Activated T-cell treated with anti-CD3 and anti-CD28 coated beads, Interleukin-2, amount 50 U/mL, for 24 hours (primary cell): ENCODE results near the gene SLC1A4.

ENCODE experiments used
- DNase-seq: peaks from one replicate; pipeline ENCODE4 v3.0.0-alpha.2; 2020
- H3K27ac Mint-ChIP-seq: 2 replicates; pipeline ENCODE4 v1.8.0; 2020; ENCODE audit warnings: mild to moderate bottlenecking, mixed read lengths
- H3K27me3 Mint-ChIP-seq: 2 replicates; pipeline ENCODE4 v1.8.0; 2020; ENCODE audit warnings: mixed read lengths
- H3K36me3 Mint-ChIP-seq: 2 replicates; pipeline ENCODE4 v1.8.0; 2020; ENCODE audit warnings: low read depth, mixed read lengths
- H3K4me1 Mint-ChIP-seq: 2 replicates; pipeline ENCODE4 v1.8.0; 2020; ENCODE audit warnings: low read depth, mixed read lengths
- H3K4me3 Mint-ChIP-seq: 2 replicates; pipeline ENCODE4 v1.8.0; 2020; ENCODE audit warnings: mild to moderate bottlenecking, moderate library complexity, mixed read lengths
- H3K9me3 Mint-ChIP-seq: 2 replicates; pipeline ENCODE4 v1.8.0; 2020; ENCODE audit warnings: mixed read lengths

Gene SLC1A4

DNA sequence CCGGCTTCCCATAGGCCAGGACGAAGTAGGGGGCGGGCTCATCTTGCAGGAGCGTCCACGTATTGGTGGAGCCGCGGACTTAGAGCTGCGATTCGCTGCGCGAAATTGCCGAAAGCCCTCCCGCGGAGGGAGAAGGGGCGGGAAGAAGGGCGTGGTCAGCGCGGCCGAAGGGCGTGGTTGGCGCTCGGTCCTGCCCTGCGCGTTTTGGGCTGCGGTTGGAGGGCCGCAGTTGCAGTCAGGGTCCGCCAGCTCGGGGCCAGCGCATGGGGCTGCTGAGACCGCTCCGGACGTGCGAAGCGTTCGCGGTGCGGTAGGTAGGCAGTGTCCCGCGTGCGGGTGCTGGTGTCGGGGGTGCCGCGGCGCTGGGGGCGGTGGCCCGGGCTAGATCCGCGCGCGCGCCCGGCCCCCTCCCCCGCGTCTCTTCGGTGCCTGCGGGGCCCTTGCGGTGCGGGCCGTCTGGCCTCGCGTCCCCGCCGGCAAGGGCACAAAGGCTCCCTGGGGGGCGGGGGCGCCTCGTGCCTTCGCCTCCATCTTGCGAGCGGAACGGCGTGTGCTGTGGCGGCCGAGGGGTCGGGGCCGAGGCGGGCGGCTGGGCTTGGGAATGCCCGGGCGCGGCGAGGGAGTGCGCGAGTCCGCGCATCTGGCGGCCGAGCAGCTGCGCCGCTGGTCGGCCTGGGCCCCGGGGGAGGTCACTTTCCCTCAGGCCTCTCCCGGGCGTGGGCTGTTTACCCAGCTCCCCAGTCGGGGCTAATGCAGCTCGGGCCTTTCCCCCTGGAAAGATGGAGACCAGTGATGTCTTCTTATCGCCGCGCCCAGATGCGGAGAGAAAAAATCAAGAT, 67.2 kb downstream of the SLC1A4 start, which contains the start of gene CEP68:
CEP68 (plus strand) TSS at position 202 of the 839 bp plus-strand sequence. CDS start 13,029 bp downstream, outside the sequence.
- H3K36me3 Mint-ChIP-seq: peaks cover 6% of the 10 kb centered on the region
- peak within 1 kb of the TSS; percentile 93 for H3K4me3 Mint-ChIP-seq
- H3K27ac Mint-ChIP-seq: peak within 1 kb of the TSS; percentile 92
- H3K4me1 Mint-ChIP-seq: peaks cover 59% of the 10 kb centered on the region
- DNase-seq: peak; percentile 97
- no peaks in the 10 kb centered on the region for H3K9me3 Mint-ChIP-seq
- no peaks in the 10 kb centered on the region for H3K27me3 Mint-ChIP-seq

DNA sequence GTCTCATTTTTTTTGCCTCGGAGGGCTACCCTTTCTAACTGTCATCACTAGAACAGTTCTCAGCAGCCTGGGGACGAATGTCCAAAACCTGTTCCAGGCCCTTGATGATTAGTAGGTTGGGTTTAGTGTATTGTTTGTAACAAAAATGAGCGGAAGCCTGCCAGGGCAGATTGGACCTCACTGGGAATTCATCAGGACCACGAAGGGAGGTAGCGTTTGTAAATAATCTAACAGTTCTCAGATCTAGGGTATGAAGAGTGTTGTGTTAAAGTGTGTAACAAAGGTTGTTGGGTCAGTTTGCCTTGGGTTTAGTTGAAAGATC, 67.8 kb downstream of the SLC1A4 start:
- peaks cover 59% of the 10 kb centered on the region for H3K4me1 Mint-ChIP-seq
- no peak for DNase-seq
- H3K9me3 Mint-ChIP-seq: no peaks in the 10 kb centered on the region
- peak overlapping the region; percentile 93 for H3K4me3 Mint-ChIP-seq
- peaks cover 6% of the 10 kb centered on the region for H3K36me3 Mint-ChIP-seq
- H3K27ac Mint-ChIP-seq: peak overlapping the region; percentile 84
- no peaks in the 10 kb centered on the region for H3K27me3 Mint-ChIP-seq

DNA sequence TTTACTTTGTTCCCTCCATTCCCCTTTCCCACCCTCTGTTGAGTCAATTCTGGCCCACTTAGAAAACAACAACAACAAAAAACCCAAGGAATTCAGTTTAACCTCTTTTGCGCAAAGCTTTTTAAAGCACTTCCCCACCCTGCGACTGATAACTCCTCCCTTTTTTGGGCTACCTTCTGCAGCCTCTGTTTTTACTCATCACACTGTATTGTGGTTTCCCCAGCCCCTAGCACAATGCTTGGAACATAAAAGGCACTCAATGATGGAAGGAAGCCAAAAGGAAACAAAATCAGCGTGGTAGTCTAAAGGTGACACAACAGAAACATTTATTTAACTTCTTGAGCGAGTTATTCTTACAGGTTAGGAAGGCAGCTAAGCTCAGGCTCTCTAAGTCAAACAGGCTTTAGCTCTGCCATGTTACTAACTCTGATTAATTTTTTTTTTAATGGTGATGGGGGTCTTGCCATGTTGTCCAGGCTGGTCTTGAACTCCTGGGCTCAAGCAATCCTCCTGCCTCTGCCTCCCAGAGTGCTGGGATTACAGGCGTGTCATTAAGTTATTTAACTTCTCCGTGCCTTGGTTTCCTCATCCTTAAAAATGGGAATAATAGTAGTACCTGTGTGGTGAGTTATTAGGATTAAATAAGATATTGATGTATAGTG, 68.3 kb downstream of the SLC1A4 start:
- peak overlapping the region; percentile 84 for H3K27ac Mint-ChIP-seq
- H3K4me3 Mint-ChIP-seq: peak overlapping the region; percentile 93
- DNase-seq: no peak
- H3K9me3 Mint-ChIP-seq: no peaks in the 10 kb centered on the region
- H3K36me3 Mint-ChIP-seq: peaks cover 6% of the 10 kb centered on the region
- peaks cover 59% of the 10 kb centered on the region for H3K4me1 Mint-ChIP-seq
- no peaks in the 10 kb centered on the region for H3K27me3 Mint-ChIP-seq

DNA sequence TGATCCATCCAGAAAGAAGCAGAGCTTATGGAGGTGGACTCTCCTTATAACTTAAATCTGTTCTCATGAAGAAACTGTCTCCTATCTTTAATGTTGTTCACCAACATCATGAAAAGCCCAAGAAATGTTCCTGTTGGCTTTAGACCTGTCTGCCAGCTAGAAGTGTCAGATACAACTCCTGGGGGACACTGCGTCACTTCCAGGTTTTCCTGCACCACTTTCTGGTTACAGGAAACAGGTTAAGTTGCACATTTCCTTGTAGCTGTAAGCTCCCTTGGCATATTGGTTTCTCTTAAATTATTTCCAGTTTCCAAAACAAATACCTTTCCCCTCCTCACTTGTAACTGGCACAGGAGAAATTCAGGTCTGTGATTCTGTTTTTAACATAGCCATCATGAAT, 69.9 kb downstream of the SLC1A4 start:
- no peak overlapping the region for H3K4me3 Mint-ChIP-seq
- H3K4me1 Mint-ChIP-seq: peaks cover 53% of the 10 kb centered on the region
- peaks cover 6% of the 10 kb centered on the region for H3K36me3 Mint-ChIP-seq
- H3K9me3 Mint-ChIP-seq: no peaks in the 10 kb centered on the region
- H3K27me3 Mint-ChIP-seq: no peaks in the 10 kb centered on the region
- DNase-seq: no peak
- H3K27ac Mint-ChIP-seq: no peak overlapping the region

DNA sequence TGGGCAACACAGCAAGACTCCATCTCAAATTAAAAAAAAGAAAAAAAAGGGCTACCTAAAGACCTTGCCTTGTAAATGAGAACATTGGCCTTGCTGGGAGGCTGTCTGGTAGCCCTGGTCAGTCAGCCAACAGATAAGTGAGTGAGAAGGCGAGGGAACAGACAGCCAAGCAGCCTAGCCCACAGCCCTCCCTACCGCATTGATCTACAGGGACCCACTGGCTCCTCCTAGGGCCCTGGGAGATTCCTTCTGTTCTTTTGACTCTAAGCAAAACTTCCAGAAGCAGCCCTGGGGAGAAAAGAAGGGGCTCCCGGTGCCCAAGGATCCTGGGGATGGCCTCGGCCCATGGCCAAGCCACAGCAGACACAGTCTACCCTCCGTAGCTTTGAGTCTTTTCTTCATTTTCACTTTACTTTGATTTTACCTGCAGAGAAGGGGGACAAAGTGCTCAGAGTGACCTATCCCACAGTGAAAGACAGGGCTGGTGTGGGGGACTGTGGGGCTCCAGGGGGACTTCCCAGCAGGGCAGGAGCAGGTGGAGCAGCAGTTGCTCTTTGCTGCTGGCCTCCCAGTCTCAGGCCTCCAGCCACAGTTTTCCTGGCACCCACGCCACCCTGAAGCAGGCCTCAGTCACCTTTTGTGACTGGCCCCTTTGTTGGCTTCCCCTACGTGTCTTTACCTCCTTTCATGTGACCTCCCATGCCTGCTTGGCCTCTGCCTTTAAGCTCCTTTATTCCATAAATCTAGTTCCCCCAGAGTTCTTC, 72.1 kb downstream of the SLC1A4 start:
- no peak overlapping the region for H3K4me3 Mint-ChIP-seq
- no peaks in the 10 kb centered on the region for H3K27me3 Mint-ChIP-seq
- H3K9me3 Mint-ChIP-seq: no peaks in the 10 kb centered on the region
- H3K27ac Mint-ChIP-seq: no peak overlapping the region
- H3K36me3 Mint-ChIP-seq: peaks cover 2% of the 10 kb centered on the region
- H3K4me1 Mint-ChIP-seq: peaks cover 55% of the 10 kb centered on the region
- no peak for DNase-seq

DNA sequence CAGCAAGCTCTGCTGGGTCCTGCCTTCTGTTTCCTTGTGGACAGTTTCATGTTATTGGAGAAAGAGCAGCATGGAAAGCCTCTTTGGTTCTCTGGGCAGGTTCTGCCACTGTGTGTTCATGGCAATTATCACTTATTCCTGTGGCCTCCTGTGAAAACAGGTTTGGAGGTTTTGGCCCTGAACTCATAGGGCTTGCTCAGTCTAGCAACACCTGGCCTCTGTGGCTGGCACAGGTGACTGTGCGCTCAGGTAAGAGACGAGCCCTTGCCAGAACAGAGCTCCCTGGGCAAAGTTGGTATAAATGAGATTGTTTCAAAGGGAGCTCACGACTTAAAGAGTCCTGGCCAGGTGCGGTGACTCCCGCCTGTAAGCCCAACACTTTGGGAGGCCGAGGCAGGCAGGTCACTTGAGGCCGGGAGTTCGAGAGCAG, 72.7 kb downstream of the SLC1A4 start:
- H3K27ac Mint-ChIP-seq: no peak overlapping the region

DNA sequence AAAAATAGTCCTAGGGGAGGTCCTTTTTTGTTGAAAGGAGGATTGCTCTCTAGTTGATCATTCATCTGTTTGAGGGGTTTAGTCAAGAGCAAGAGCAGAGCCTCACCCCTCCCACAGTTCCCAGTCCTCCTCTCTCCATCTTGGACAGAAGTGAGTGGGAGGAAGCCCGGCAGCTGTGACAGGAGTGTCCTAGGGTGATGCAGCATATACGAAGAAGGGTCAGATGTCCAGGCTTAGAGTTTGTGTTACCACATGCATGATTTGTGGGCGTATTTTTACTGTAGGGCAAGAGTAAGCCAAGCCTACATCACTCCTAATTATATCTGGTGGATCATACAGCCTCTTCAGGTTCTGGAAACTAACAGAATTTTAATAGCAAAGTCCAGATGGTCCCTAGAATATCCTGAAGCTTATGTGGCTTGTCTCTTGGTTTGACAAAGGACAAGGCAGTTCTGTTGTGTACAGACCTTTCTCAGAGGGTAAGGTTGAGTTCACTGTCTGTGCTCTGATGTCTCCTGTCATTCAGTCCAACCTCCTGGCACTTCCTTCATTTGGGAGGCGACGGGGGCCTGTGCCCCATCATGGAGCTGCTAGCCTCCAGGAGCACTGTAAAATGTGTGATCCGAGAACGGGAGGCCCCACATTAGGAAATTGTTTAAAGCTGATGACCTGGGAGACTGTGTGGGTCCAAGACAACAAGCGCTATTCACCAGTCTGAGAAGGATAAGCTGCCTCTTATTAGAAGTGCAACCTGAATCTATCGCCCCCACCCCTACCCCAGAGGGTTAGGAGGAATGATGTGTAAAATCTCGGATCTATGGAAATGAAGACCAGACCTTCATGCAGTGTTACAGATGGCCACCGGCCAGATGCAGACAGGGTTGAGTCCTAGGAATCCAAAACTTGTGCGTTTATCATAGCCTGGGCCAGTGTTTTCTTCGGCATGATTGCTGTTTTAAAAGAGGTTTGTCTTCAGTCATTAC, 73.9 kb downstream of the SLC1A4 start:
- no peak overlapping the region for H3K4me3 Mint-ChIP-seq
- H3K4me1 Mint-ChIP-seq: peaks cover 53% of the 10 kb centered on the region
- no peak for DNase-seq
- H3K9me3 Mint-ChIP-seq: no peaks in the 10 kb centered on the region
- peak overlapping the region; percentile 38 for H3K27ac Mint-ChIP-seq
- H3K27me3 Mint-ChIP-seq: no peaks in the 10 kb centered on the region
- no peaks in the 10 kb centered on the region for H3K36me3 Mint-ChIP-seq

More for the DNA sequence above, 72.7 kb downstream of the SLC1A4 start:
- H3K27me3 Mint-ChIP-seq: no peaks in the 10 kb centered on the region
- peaks cover 2% of the 10 kb centered on the region for H3K36me3 Mint-ChIP-seq
- H3K4me1 Mint-ChIP-seq: peaks cover 56% of the 10 kb centered on the region
- H3K9me3 Mint-ChIP-seq: no peaks in the 10 kb centered on the region
- DNase-seq: no peak
- no peak overlapping the region for H3K4me3 Mint-ChIP-seq

DNA sequence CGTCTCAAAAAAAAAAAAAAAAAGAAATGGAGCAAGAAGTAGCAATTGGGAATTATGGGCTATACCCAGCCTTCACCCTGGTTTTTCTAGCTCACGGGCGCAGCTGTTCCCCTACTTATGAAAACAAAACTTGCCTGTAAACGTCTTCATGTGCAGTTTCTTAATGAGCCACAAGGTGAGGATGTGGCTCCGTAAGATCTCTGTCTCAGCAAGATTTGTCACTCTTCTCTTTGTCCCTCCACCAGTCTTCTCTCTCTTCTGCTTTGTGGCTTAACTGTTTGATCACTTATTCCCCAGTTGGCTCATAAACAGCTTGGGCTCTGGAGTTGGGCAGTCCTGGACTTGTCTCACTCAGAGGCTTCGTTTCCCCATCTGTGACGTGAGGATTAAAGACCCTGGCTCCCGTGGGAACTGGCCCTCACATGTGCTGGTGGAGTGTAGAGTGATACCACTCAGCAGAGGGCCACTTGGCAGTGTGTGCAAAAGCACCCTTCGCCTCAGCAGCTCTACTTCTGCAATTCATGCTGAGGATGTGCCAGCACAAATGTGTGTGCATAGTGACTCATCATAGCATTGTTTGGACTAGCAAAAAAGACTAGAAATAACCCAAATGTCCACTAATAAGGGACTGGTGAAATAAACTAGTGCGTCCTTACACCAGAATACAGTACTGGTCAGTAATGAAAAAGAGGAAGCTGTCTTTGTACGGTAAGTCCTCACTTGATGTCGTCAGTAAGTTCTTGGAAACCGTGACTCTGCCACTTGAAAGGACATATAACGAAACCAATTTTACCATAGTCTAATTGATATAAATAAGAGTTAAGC, 75.7 kb downstream of the SLC1A4 start:
- Mint-ChIP-seq H3K4me1 (peaks cover 51% of the 10 kb centered on the region), H3K9me3 (no peaks in the 10 kb centered on the region), H3K4me3 (no peak overlapping the region), H3K27me3 (no peaks in the 10 kb centered on the region), H3K27ac (peak overlapping the region; percentile 92), H3K36me3 (peaks cover 3% of the 10 kb centered on the region)
- DNase-seq: peak; percentile 57

DNA sequence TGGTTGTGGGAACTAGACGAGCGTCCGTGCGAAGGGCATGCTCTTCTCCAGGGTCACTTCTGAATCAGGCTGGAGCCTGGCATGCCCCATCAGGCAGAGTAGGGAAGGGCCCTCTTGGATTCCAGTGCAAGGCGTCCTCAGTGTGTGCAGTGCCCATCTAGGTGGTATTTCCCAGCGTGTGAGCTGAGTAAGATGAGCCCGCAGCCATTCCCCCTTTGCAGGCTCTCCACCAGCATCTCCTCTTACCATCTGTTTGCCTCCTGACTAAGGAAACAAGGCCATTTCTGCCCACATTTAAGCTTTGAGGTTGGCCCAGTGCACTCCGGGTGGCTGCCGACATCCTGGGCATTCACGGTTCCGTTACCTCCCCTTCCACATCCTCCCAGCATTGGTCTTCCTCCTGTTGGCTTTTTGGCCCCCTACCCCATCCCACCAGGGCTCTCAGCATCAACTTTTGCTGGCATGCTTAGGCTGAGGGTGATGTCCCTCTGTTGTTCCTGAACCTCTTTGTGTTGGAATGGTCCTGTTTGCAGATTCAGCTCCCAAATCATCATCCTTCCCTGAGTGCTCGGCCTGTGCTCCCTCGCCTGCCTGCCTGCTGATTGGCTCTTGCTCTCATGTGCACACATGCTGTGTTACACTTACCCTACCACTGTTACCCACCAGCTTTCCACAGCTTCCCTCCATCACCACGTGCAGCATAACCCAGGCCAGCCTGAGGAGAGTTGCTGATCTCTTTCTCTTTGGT, 78.8 kb downstream of the SLC1A4 start:
- peaks cover 29% of the 10 kb centered on the region for H3K36me3 Mint-ChIP-seq
- no peaks in the 10 kb centered on the region for H3K9me3 Mint-ChIP-seq
- H3K4me1 Mint-ChIP-seq: peaks cover 60% of the 10 kb centered on the region
- no peak overlapping the region for H3K4me3 Mint-ChIP-seq
- H3K27me3 Mint-ChIP-seq: no peaks in the 10 kb centered on the region
- DNase-seq: peak; percentile 47
- H3K27ac Mint-ChIP-seq: peak overlapping the region; percentile 78

DNA sequence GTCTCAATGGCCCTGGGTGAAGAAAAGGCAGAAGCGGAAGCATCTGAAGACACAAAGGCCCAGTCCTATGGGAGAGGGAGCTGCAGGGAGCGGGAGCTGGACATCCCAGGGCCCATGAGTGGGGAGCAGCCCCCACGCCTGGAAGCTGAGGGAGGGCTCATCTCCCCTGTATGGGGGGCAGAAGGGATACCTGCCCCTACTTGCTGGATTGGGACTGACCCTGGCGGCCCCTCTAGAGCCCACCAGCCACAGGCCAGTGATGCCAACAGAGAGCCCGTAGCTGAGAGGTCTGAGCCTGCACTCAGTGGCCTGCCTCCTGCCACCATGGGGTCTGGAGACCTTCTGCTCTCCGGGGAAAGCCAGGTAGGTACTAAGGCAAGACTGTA, 80.2 kb downstream of the SLC1A4 start:
- H3K4me3 Mint-ChIP-seq: no peak overlapping the region
- H3K9me3 Mint-ChIP-seq: no peaks in the 10 kb centered on the region
- peaks cover 52% of the 10 kb centered on the region for H3K4me1 Mint-ChIP-seq
- H3K36me3 Mint-ChIP-seq: peaks cover 42% of the 10 kb centered on the region
- H3K27ac Mint-ChIP-seq: peak overlapping the region; percentile 93
- H3K27me3 Mint-ChIP-seq: no peaks in the 10 kb centered on the region
- no peak for DNase-seq

DNA sequence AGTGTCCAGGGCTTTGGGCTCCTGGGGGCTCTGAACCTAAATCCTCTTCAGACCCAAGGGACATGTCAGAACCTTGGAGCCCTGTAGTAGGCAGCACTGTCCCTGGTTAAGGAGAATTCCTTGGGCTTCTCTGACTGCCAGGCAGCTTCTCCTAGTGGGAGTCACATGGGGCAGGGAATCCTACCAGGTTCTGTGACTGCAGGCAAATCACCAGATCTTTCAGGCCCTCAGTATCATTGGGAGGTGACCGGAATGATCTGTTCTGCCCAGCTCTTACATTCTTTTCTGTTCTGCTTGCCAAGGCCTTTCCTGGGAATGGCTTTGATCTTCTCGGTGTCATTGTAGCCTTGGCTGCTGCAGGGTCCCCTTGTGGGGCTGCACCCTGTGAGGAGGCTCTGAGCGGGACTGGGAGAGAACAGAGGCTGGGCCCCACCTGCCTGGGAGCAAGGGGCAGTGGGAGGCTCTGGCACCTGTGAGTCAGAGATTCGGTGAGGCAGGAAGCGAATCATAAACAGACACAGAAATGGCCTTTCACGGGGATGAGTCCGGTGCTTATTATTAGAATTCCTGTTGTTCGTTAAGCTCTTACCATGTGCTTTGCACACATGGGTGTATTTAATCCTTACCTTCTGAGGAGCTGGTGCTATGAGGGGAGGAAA, 81.1 kb downstream of the SLC1A4 start:
- Mint-ChIP-seq H3K27ac (peak overlapping the region; percentile 93), H3K4me3 (no peak overlapping the region), H3K9me3 (no peaks in the 10 kb centered on the region), H3K36me3 (peaks cover 49% of the 10 kb centered on the region), H3K4me1 (peaks cover 44% of the 10 kb centered on the region), H3K27me3 (no peaks in the 10 kb centered on the region)
- DNase-seq: no peak

DNA sequence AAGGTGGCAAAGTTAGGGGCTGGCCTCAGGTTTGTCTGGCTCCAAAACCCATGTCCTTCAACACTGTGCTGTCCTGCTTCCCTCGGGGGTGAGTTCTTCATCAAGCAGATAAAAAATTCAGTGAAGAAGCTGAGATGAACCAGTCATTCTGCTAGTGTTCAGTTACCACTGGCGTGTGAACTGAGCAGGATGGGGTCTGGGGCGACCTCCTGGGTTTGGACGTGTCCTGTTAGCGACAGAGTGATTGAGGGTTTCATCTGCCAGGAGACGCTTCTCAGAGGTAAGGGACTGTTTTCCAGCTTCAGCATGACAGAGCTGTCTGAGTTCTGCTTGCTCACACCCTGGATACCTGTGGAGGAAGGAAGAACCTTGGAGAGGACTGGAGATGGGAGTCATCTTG, 81.7 kb downstream of the SLC1A4 start:
- peak overlapping the region; percentile 93 for H3K27ac Mint-ChIP-seq
- no peaks in the 10 kb centered on the region for H3K9me3 Mint-ChIP-seq
- peaks cover 39% of the 10 kb centered on the region for H3K4me1 Mint-ChIP-seq
- no peaks in the 10 kb centered on the region for H3K27me3 Mint-ChIP-seq
- peaks cover 53% of the 10 kb centered on the region for H3K36me3 Mint-ChIP-seq
- DNase-seq: no peak
- H3K4me3 Mint-ChIP-seq: no peak overlapping the region
